Measurements from ENCODE around the gene HBD. TPM values are rescaled to one million over a fixed set of nuclear protein-coding genes. Genes with fewer than 3 reads are reported as not detected.

HBD gene
- total and polyA plus RNA-seq, 9 of the 15 experiments (the other 6 are each of a cell fraction or from before 2014, with no cell fraction given) = 11.8 to 169 (median 36.0) TPM

DNA sequence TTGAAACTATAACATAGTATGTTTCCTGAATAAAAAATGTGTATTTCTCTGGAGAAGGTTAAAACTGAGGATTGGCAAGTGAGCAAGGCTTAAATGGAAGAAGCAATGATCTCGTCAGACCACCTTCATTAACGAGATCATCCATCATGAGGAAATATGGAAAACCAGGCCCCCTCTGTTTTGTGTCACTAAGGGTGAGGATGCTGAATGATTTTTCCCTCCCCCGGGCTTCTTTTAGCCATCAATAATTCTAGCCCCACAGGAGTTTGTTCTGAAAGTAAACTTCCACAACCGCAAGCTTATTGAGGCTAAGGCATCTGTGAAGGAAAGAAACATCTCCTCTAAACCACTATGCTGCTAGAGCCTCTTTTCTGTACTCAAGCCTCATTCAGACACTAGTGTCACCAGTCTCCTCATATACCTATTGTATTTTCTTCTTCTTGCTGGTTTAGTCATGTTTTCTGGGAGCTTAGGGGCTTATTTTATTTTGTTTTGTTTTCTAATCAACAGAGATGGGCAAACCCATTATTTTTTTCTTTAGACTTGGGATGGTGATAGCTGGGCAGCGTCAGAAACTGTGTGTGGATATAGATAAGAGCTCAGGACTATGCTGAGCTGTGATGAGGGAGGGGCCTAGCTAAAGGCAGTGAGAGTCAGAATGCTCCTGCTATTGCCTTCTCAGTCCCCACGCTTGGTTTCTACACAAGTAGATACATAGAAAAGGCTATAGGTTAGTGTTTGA is 41.3 kb upstream of the HBD start (continued):
- TF ChIP-seq, protein P1, sequence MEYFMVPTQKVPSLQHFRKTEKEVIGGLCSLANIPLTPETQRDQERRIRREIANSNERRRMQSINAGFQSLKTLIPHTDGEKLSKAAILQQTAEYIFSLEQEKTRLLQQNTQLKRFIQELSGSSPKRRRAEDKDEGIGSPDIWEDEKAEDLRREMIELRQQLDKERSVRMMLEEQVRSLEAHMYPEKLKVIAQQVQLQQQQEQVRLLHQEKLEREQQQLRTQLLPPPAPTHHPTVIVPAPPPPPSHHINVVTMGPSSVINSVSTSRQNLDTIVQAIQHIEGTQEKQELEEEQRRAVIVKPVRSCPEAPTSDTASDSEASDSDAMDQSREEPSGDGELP (CRISPR knock-in tag; IDR thresholded peaks at IDR 0.05; ENCODE audit: borderline replicate concordance) = no peak
- no peak for TF ChIP-seq PYGO2 (tag; IDR thresholded peaks at IDR 0.05)
- peak; percentile 29; the same call in 1 of the 2 replicates for TF ChIP-seq ZEB2 (IDR thresholded peaks at IDR 0.05)
- TF ChIP-seq, protein P2, sequence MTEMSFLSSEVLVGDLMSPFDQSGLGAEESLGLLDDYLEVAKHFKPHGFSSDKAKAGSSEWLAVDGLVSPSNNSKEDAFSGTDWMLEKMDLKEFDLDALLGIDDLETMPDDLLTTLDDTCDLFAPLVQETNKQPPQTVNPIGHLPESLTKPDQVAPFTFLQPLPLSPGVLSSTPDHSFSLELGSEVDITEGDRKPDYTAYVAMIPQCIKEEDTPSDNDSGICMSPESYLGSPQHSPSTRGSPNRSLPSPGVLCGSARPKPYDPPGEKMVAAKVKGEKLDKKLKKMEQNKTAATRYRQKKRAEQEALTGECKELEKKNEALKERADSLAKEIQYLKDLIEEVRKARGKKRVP (CRISPR knock-in tag; IDR thresholded peaks at IDR 0.05) = no peak; the same call in 1 of the 2 replicates
- TF ChIP-seq, protein P3, sequence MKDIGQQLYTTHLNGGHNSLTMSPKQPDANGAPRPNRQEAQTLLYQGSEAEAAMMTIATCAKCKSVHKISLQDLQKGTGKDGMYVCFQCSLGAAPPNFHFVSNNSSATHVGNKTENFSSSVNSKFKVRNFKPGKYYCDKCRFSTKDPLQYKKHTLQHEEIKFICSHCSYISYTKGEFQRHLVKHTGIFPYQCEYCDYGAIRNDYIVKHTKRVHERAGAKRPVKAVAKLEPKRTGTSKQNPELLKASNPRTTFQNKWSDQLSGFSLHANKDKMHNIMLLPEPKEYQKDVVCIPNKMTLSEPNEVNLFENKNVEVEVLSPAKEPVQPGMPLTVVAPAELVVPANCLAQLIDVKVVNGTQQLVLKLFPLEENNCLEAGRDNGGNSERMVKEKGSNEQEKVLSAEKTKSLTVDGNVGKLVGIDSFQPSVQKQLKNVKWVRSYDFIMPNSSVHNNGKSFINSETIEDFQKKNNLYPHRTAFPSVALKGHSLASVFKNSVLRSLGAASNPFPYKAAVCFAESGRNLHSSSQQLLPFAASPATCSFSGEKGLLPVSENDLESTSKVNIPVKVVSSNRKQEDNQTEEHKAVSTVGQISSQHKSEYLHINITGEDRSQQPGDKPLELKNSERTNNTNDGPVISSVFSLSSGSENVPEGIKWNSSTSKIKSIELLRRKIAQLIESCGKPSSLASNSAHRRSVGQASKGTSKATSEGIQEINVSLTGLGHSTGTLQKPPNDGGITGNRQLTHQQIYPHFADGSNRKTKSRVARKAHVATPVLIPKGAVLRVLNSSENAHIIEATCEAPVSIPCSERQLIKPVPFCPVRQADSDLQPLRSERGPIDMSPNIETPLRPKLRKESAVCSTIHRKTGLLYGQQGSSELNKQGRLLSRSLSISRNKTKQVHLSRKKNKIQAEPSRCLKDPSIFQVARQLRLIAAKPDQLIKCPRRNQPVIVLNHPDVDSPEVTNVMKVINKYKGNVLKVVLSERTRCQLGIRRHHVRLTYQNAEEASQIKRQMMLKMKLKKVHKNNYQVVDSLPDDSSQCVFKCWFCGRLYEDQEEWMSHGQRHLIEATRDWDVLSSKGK (CRISPR knock-in tag; IDR thresholded peaks at IDR 0.05) = no peak
- no peak for TF ChIP-seq ZFP36 (IDR thresholded peaks at IDR 0.05; ENCODE audit: low read depth, low read length, partially characterized antibody)
- TF ChIP-seq MCM5 (IDR thresholded peaks at IDR 0.05; ENCODE audit: low read depth) = no peak
- TF ChIP-seq ZNF3 (CRISPR knock-in tag; IDR thresholded peaks at IDR 0.05) = no peak
- TF ChIP-seq SAFB2 (IDR thresholded peaks at IDR 0.05; ENCODE audit: borderline replicate concordance, low read depth, low read length, severe bottlenecking) = no peak
- TF ChIP-seq, protein P4, sequence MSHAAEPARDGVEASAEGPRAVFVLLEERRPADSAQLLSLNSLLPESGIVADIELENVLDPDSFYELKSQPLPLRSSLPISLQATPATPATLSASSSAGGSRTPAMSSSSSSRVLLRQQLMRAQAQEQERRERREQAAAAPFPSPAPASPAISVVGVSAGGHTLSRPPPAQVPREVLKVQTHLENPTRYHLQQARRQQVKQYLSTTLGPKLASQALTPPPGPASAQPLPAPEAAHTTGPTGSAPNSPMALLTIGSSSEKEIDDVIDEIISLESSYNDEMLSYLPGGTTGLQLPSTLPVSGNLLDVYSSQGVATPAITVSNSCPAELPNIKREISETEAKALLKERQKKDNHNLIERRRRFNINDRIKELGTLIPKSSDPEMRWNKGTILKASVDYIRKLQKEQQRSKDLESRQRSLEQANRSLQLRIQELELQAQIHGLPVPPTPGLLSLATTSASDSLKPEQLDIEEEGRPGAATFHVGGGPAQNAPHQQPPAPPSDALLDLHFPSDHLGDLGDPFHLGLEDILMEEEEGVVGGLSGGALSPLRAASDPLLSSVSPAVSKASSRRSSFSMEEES (CRISPR knock-in tag; IDR thresholded peaks at IDR 0.05) = no peak
- TF ChIP-seq DACH1 (IDR thresholded peaks at IDR 0.05; ENCODE audit: partially characterized antibody) = peak; percentile 14
- peak; percentile 59; the same call in 1 of the 2 replicates for TF ChIP-seq KLF16 (IDR thresholded peaks at IDR 0.05)
- TF ChIP-seq JUN (IDR thresholded peaks at IDR 0.05; ENCODE audit: borderline replicate concordance, low read depth, low read length) = peak; percentile 12; the same call in 1 of the 2 replicates
- no peak for TF ChIP-seq JUN (CRISPR knock-in tag; IDR thresholded peaks at IDR 0.05; ENCODE audit: borderline replicate concordance)
- TF ChIP-seq ZNF347 (CRISPR knock-in tag; IDR thresholded peaks at IDR 0.05; ENCODE audit: low read depth) = no peak
- TF ChIP-seq BRF1 (IDR thresholded peaks at IDR 0.05; ENCODE audit: borderline replicate concordance, extremely low read depth, insufficient read length) = no peak
- TF ChIP-seq, protein P5, sequence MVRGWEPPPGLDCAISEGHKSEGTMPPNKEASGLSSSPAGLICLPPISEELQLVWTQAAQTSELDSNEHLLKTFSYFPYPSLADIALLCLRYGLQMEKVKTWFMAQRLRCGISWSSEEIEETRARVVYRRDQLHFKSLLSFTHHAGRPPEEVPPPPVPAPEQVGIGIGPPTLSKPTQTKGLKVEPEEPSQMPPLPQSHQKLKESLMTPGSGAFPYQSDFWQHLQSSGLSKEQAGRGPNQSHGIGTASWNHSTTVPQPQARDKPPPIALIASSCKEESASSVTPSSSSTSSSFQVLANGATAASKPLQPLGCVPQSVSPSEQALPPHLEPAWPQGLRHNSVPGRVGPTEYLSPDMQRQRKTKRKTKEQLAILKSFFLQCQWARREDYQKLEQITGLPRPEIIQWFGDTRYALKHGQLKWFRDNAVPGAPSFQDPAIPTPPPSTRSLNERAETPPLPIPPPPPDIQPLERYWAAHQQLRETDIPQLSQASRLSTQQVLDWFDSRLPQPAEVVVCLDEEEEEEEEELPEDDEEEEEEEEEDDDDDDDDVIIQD (CRISPR knock-in tag; IDR thresholded peaks at IDR 0.05) = no peak
- TF ChIP-seq POLR2B (IDR thresholded peaks at IDR 0.05; ENCODE audit: low read depth, partially characterized antibody) = no peak
- TF ChIP-seq RBM25 (IDR thresholded peaks at IDR 0.05; ENCODE audit: low read depth, low read length, severe bottlenecking) = no peak

Data from K562 (cell line).